ENCODE data around the gene NBAS.
A peak's percentile ranks its signal among the peaks of the same experiment; 100 is the strongest.
"Not testable (repeated sequence)": the region's sequence is repeated elsewhere in the genome, so short reads cannot be mapped to it uniquely, and the experiment has no call there.

The NBAS gene

GRCh38 chr2:15363142-15363541 lies 198.0 kb downstream of the NBAS start:
- DNase-seq (ENCODE audit: low read depth in 2 of 2): peak; percentile 36 to 43

GRCh38 chr2:15359716-15360531 lies 201.2 kb downstream of the NBAS start:
- DNase-seq (ENCODE audit: low read depth in 2 of 2): peak; percentile 52 to 56

GRCh38 chr2:15357922-15358321 lies 203.2 kb downstream of the NBAS start:
- DNase-seq (ENCODE audit: low read depth in 2 of 2): no peak

- no peak for DNase-seq (ENCODE audit: low read depth in 2 of 2)
These were observed 203.9 kb downstream of the NBAS start for GRCh38 chr2:15357186-15357585.

GRCh38 chr2:15355386-15355785 lies 205.7 kb downstream of the NBAS start:
- no peak for DNase-seq (ENCODE audit: low read depth in 2 of 2)

- no peak for DNase-seq (ENCODE audit: low read depth in 2 of 2)
These were observed 206.4 kb downstream of the NBAS start for GRCh38 chr2:15354596-15355366.

- DNase-seq (ENCODE audit: low read depth in 2 of 2): no peak
These were observed 208.8 kb downstream of the NBAS start for GRCh38 chr2:15352363-15352762.

- DNase-seq (ENCODE audit: low read depth in 2 of 2): no peak
These were observed 212.5 kb downstream of the NBAS start for GRCh38 chr2:15348636-15349035.

- no peak for DNase-seq (ENCODE audit: low read depth in 2 of 2)
These were observed 213.1 kb downstream of the NBAS start for GRCh38 chr2:15348045-15348444.

GRCh38 chr2:15346624-15347023 lies 214.5 kb downstream of the NBAS start:
- no peak for DNase-seq (ENCODE audit: low read depth in 2 of 2)

GRCh38 chr2:15337996-15338666 lies 223.0 kb downstream of the NBAS start:
- no peak for DNase-seq (ENCODE audit: low read depth in 2 of 2)

GRCh38 chr2:15334644-15335326 lies 226.3 kb downstream of the NBAS start:
- peak; percentile 30 to 34 for DNase-seq (ENCODE audit: low read depth in 2 of 2)

- DNase-seq (ENCODE audit: low read depth in 2 of 2): no peak
These were observed 229.3 kb downstream of the NBAS start for GRCh38 chr2:15331787-15332186.

- no peak for DNase-seq (ENCODE audit: low read depth in 2 of 2)
These were observed 235.8 kb downstream of the NBAS start for GRCh38 chr2:15325296-15325695.

GRCh38 chr2:15323227-15323626 lies 237.9 kb downstream of the NBAS start:
- DNase-seq (ENCODE audit: low read depth in 2 of 2): no peak

- not testable (repeated sequence) for DNase-seq (ENCODE audit: low read depth in 2 of 2)
These were observed 239.7 kb downstream of the NBAS start for GRCh38 chr2:15321481-15321880.

GRCh38 chr2:15316370-15316814 lies 244.7 kb downstream of the NBAS start:
- DNase-seq (ENCODE audit: low read depth in 2 of 2): no peak

GRCh38 chr2:15315411-15315810 lies 245.7 kb downstream of the NBAS start:
- no peak for DNase-seq (ENCODE audit: low read depth in 2 of 2)

- DNase-seq (ENCODE audit: low read depth in 2 of 2): peak in 1 of 2 experiments; percentile 10
These were observed 247.5 kb downstream of the NBAS start for GRCh38 chr2:15313657-15314056.

- DNase-seq (ENCODE audit: low read depth in 2 of 2): no peak
These were observed 249.2 kb downstream of the NBAS start for GRCh38 chr2:15311926-15312325.

- DNase-seq (ENCODE audit: low read depth in 2 of 2): peak in 1 of 2 experiments; percentile 10
These were observed 249.8 kb downstream of the NBAS start for GRCh38 chr2:15311201-15311907.

Measured in fibroblast of skin of left quadriceps (primary cell).